GM12878 (cell line): Measurements from ENCODE around the gene EYS. TPM values are rescaled to one million over a fixed set of nuclear protein-coding genes. Genes with fewer than 3 reads are reported as not detected.

ENCODE experiments used
- ATAC-seq: fragments of 200-7000 bp; cut with Tn5 transposase; 3 replicates; pipeline ENCODE4 v1.9.1; 2020; ENCODE audit warnings: mild to moderate bottlenecking, moderate library complexity
- BruUV-seq: library from RNA; stranded (reverse); fragments of 400-500 nt; replicated peaks from 2 replicates; lab custom pipeline; 2021; lab: Mats Ljungman, UMichigan
- CTCF ChIA-PET: fragments of 300-600 bp; sonication (Branson Sonifier 250); formaldehyde crosslinking; extraction: SDS; loops from one replicate; lab custom pipeline; 2021; ENCODE audit warnings: inconsistent platforms; lab: Yijun Ruan, JAX
- POLR2A ChIA-PET: fragments of 350-600 bp; formaldehyde crosslinking; extraction: SDS; loops from one replicate; lab custom pipeline; 2021; ENCODE audit warnings: inconsistent platforms; lab: Charles Lee
- RAD21 ChIA-PET: fragments of 300-600 bp; sonication (Branson Sonifier 250); formaldehyde crosslinking; loops from one replicate; lab custom pipeline; 2023; ENCODE audit warnings: antibody characterized with exemption; ENCODE audit not compliant: unreplicated experiment; lab: Charles Lee
- SMC1A ChIA-PET: fragments of 300-600 bp; sonication (Branson Sonifier 250); formaldehyde crosslinking; loops from one replicate; lab custom pipeline; 2023; ENCODE audit not compliant: unreplicated experiment, uncharacterized antibody; lab: Charles Lee
- DNase-seq: peaks from one replicate; pipeline ENCODE4 v3.0.0-alpha.2; 2011; ENCODE audit warnings: low read depth, low spot score
- FAIRE-seq: peaks from 3 replicates; lab custom pipeline; 2011; peaks lifted over from hg19 to GRCh38; lab: Jason Lieb, UNC
- H2AFZ ChIP-seq: 2 replicates; pipeline ENCODE4 v1.6.0; 2011; ENCODE audit warnings: low read depth, low read length, control low read depth; ENCODE audit not compliant: control insufficient read depth
- H3K27ac ChIP-seq: 2 replicates; pipeline ENCODE4 v1.5.1; 2011; ENCODE audit warnings: control low read depth; ENCODE audit not compliant: control insufficient read depth, insufficient read depth
- H3K27me3 ChIP-seq, 2 experiments: replicated peaks in 1 of 2; 2 replicates each; pipeline versions ENCODE4 v1.6.0 to v1.6.1; 2011; ENCODE audit warnings: low read length in 1 of 2; ENCODE audit not compliant: control insufficient read depth in 2 of 2, insufficient read depth in 2 of 2
- H3K36me3 ChIP-seq, 2 experiments: 2 replicates each; pipeline ENCODE4 v1.5.1; 2011; ENCODE audit warnings: low read length in 1 of 2; ENCODE audit not compliant: control insufficient read depth in 2 of 2, insufficient read depth in 2 of 2
- H3K4me1 ChIP-seq: 2 replicates; pipeline ENCODE4 v1.6.1; 2011; ENCODE audit warnings: mild to moderate bottlenecking, low read length, moderate library complexity, mixed read lengths; ENCODE audit not compliant: control insufficient read depth, insufficient read depth
- H3K4me2 ChIP-seq: 2 replicates; pipeline ENCODE4 v1.6.0; 2011; ENCODE audit warnings: control low read depth; ENCODE audit not compliant: control insufficient read depth, insufficient read depth
- H3K4me3 ChIP-seq: fragments of 200-600 bp; sonication (generic); 2 replicates; pipeline ENCODE4 v1.5.1; 2016
- H3K79me2 ChIP-seq: 2 replicates; pipeline ENCODE4 v1.6.0; 2011; ENCODE audit warnings: low read length; ENCODE audit not compliant: control insufficient read depth, insufficient read depth
- H3K9ac ChIP-seq: 2 replicates; pipeline ENCODE4 v1.8.0; 2011; ENCODE audit warnings: low read length, control low read depth, mixed read lengths; ENCODE audit not compliant: control insufficient read depth, insufficient read depth
- H3K9me3 ChIP-seq: replicated peaks from 3 replicates; pipeline ENCODE4 v1.5.1; 2011; ENCODE audit warnings: mild to moderate bottlenecking, low read length; ENCODE audit not compliant: control insufficient read depth, insufficient read depth
- H4K20me1 ChIP-seq: 2 replicates; pipeline ENCODE4 v1.6.0; 2011; ENCODE audit not compliant: control insufficient read depth, insufficient read depth
- IKZF2 ChIP-seq, 2 experiments: fragments of 450-650 bp; IDR thresholded peaks; 2 replicates each; pipeline ENCODE4 v1.6.1; 2017; ENCODE audit warnings: mild to moderate bottlenecking in 2 of 2, moderate library complexity in 2 of 2
- MEF2A ChIP-seq: IDR thresholded peaks from 2 replicates; pipeline ENCODE4 v1.6.1; 2011; ENCODE audit warnings: low read depth, mild to moderate bottlenecking, low read length, moderate library complexity; ENCODE audit not compliant: insufficient read depth
- MXI1 ChIP-seq: fragments of 150-350 bp; IDR thresholded peaks from 2 replicates; pipeline ENCODE4 v1.6.1; 2011; ENCODE audit warnings: low read depth, mild to moderate bottlenecking, inconsistent platforms, low read length, improper control_type of control experiment
- NBN ChIP-seq: fragments of 450-650 bp; IDR thresholded peaks from 2 replicates; pipeline ENCODE4 v1.6.1; 2016
- RAD51 ChIP-seq: fragments of 450-650 bp; IDR thresholded peaks from 2 replicates; pipeline ENCODE4 v1.6.1; 2016; ENCODE audit warnings: moderate library complexity, mild to moderate bottlenecking, inconsistent platforms
- RBBP5 ChIP-seq: fragments of 200-600 bp; sonication (generic); conservative IDR thresholded peaks from 2 replicates; pipeline ENCODE4 v1.6.1; 2016
- YY1 ChIP-seq: IDR thresholded peaks from 2 replicates; pipeline ENCODE4 v1.6.1; 2011; ENCODE audit warnings: low read depth, mild to moderate bottlenecking, low read length
- WGBS: methylation state at CpG from one replicate; pipeline ENCODE4 v1.1.6; 2016; ENCODE audit warnings: low lambda C conversion rate; ENCODE audit not compliant: insufficient replicate concordance, insufficient coverage; ENCODE audit errors: missing lambda C conversion rate; 5-methylcytosine and 5-hydroxymethylcytosine counted together
- in situ Hi-C: fragments of 300-500 bp; cut with MboI; formaldehyde crosslinking; loops from 9 replicates; pipeline ENCODE4 v1.14.3; 2018; ENCODE audit warnings: mixed read lengths
- intact Hi-C: fragments of 100-400 bp; cut with micrococcal nuclease; formaldehyde crosslinking; loops from one replicate; pipeline ENCODE4 v1.14.2; 2022; ENCODE audit not compliant: unreplicated experiment
- polyA plus RNA-seq, 11 experiments: library from polyadenylated mRNA; depleted of rRNA in 4 of 11; unstranded in 6 of 11; stranded (reverse) in 5 of 11; fragments of >200 nt; fragmentation: Nextera tagmentation in 4 of 11; fragmentation: Illumina TruSeq in 1 of 11; extraction: Ambion mirVana in 4 of 11; extraction: Trizol in 1 of 11; gene quantifications; 1 replicate in 1 of 11; 2 replicates in 10 of 11; pipeline versions ENCODE4 v1.2.1 to v1.2.3, GENCODE V29; 2011 to 2016; ENCODE audit warnings: inconsistent platforms in 2 of 11, missing spikeins in 2 of 11, low read depth in 1 of 11
- total RNA-seq, 4 experiments: library from RNA; depleted of rRNA in 3 of 4; stranded (reverse); fragments of >200 nt in 3 of 4; fragmentation: Illumina TruSeq in 1 of 4; extraction: Trizol in 1 of 4; gene quantifications; 2 replicates each; pipeline versions ENCODE4 v1.2.1 to v1.2.3, GENCODE V29; 2013 to 2021
- TF ChIP-seq, protein P1 (sequence below): IDR thresholded peaks from 2 replicates; pipeline ENCODE4 v1.6.1; 2012; ENCODE audit warnings: low read depth, low read length, improper control_type of control experiment
- TF ChIP-seq, protein P2 (sequence below): fragments of 450-650 bp; IDR thresholded peaks from 2 replicates; pipeline ENCODE4 v1.6.1; 2017; ENCODE audit warnings: antibody characterized with exemption, mild to moderate bottlenecking, moderate library complexity

The EYS gene
- total and polyA plus RNA-seq, 10 of the 15 experiments (the other 5 are each of a cell fraction or from before 2014, with no cell fraction given) = under 0.01 to 0.14 (median 0.02) TPM; not detected in 1

DNA sequence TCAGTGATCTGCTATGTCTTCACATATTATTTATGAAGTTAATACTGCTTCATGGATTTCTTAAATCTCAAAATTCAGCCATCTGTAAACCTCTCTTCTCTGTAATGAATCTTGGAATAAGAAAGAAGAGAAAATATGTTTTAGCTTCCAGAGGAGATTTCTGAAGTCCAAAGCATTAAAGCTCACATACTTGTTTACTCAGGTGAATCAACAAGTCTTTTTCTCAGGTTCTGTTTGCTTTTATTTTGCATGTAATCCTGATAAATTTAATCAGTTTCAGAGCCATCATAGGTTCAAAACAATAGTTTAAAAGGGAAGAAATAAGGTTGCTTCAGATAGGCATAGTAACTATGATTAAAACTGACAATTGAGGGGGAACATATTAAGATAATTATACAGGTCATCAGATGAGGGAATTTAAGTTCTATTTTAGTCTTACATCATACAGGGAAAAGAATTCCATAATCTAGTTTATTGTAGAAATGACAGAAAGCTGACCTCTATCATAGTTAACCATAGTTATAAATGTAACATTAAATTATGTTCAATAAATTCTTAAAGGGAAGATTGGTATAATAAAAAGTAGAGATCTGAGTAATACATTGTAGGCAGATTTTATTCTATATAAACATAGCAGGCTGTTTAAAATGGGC is 716.2 kb downstream of the EYS start:
- ATAC-seq (no peak), FAIRE-seq (no peak), DNase-seq (no peak)
- no peaks in the 10 kb centered on the region for H3K27me3 ChIP-seq
- no peak overlapping the region for H3K9ac ChIP-seq
- BruUV-seq = no TSS peak
- POLR2A ChIA-PET = no interaction called here
- no peaks in the 10 kb centered on the region for H3K4me1 ChIP-seq
- H3K36me3 ChIP-seq = no peaks in the 10 kb centered on the region
- CTCF ChIA-PET = no interaction called here
- RAD21 ChIA-PET = no interaction called here
- no peak overlapping the region for H2AFZ ChIP-seq
- TF ChIP-seq YY1 (no peak), RAD51 (no peak), MEF2A (no peak), RBBP5 (no peak), MXI1 (no peak)
- TF ChIP-seq, protein P1, sequence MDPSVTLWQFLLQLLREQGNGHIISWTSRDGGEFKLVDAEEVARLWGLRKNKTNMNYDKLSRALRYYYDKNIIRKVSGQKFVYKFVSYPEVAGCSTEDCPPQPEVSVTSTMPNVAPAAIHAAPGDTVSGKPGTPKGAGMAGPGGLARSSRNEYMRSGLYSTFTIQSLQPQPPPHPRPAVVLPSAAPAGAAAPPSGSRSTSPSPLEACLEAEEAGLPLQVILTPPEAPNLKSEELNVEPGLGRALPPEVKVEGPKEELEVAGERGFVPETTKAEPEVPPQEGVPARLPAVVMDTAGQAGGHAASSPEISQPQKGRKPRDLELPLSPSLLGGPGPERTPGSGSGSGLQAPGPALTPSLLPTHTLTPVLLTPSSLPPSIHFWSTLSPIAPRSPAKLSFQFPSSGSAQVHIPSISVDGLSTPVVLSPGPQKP = no peak
- no peak overlapping the region for H3K4me2 ChIP-seq
- no peak overlapping the region for H3K4me3 ChIP-seq
- H4K20me1 ChIP-seq = no peaks in the 10 kb centered on the region
- no peaks in the 10 kb centered on the region for H3K79me2 ChIP-seq
- intact Hi-C loops (no loop called here), in situ Hi-C loops (no loop called here)
- no peak overlapping the region for H3K27ac ChIP-seq
- H3K9me3 ChIP-seq = no peaks in the 10 kb centered on the region
- SMC1A ChIA-PET = interaction anchor here (1.1 kb wide), 1 partner anchor 21 kb away, joined by 3 read pairs; no protein-coding TSS in a partner anchor

DNA sequence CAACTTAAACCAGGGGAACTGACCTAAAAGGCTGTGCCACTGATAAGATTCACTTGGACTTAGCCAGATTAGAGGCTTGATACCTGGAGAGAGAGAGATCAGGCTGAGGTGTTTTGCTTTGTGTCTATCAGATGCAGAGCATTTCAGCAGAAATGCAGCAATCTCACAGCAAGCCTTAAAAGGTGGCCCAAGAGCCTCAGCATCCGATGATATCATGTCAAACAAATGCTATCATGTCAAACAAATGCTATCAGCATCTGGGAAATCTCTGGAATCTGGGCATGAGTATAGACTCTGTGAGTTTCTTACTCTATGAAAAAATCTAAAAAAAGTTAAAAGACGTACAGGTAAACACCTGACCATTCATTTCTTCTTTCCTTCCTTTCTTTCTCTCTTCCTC is 718.9 kb downstream of the EYS start:
- ChIA-PET POLR2A (no interaction called here), CTCF (no interaction called here), SMC1A (no interaction called here), RAD21 (no interaction called here)
- Histone ChIP-seq H4K20me1 (no peaks in the 10 kb centered on the region), H3K4me3 (no peak overlapping the region), H3K79me2 (no peaks in the 10 kb centered on the region), H2AFZ (no peak overlapping the region), H3K27ac (no peak overlapping the region), H3K4me1 (no peaks in the 10 kb centered on the region), H3K36me3 (no peaks in the 10 kb centered on the region), H3K27me3 (no peaks in the 10 kb centered on the region), H3K9me3 (no peaks in the 10 kb centered on the region), H3K9ac (no peak overlapping the region), H3K4me2 (no peak overlapping the region)
- whole genome bisulfite sequencing = 14% methylated on average over 2 of the region's 2 CpGs
- TF ChIP-seq, protein P2, sequence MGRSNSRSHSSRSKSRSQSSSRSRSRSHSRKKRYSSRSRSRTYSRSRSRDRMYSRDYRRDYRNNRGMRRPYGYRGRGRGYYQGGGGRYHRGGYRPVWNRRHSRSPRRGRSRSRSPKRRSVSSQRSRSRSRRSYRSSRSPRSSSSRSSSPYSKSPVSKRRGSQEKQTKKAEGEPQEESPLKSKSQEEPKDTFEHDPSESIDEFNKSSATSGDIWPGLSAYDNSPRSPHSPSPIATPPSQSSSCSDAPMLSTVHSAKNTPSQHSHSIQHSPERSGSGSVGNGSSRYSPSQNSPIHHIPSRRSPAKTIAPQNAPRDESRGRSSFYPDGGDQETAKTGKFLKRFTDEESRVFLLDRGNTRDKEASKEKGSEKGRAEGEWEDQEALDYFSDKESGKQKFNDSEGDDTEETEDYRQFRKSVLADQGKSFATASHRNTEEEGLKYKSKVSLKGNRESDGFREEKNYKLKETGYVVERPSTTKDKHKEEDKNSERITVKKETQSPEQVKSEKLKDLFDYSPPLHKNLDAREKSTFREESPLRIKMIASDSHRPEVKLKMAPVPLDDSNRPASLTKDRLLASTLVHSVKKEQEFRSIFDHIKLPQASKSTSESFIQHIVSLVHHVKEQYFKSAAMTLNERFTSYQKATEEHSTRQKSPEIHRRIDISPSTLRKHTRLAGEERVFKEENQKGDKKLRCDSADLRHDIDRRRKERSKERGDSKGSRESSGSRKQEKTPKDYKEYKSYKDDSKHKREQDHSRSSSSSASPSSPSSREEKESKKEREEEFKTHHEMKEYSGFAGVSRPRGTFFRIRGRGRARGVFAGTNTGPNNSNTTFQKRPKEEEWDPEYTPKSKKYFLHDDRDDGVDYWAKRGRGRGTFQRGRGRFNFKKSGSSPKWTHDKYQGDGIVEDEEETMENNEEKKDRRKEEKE = no peak
- TF ChIP-seq IKZF2 (IDR thresholded peaks at IDR 0.05) = no peak
- TF ChIP-seq NBN = no peak
- in situ Hi-C loops (no loop called here), intact Hi-C loops (no loop called here)
- ATAC-seq = no peak
- no peak for DNase-seq
- no TSS peak for BruUV-seq
- FAIRE-seq = no peak
